Activated T-cell treated with anti-CD3 and anti-CD28 coated beads for 4 hours (primary cell): Measurements from ENCODE around the gene KCNJ14.

Experiments
- DNase-seq: peaks from one replicate; pipeline ENCODE4 v3.0.0-alpha.2; 2020

KCNJ14 gene

GRCh38 chr19:48509467-48510194, 54.3 kb downstream of the KCNJ14 start:
- no peak for DNase-seq

GRCh38 chr19:48510421-48511268, 55.3 kb downstream of the KCNJ14 start:
- peak; percentile 73 for DNase-seq

- no peak for DNase-seq
Measured at GRCh38 chr19:48511321-48511731, 56.0 kb downstream of the KCNJ14 start.

- peak; percentile 66 for DNase-seq
Measured at GRCh38 chr19:48511800-48512503, 56.6 kb downstream of the KCNJ14 start, which contains the start of gene LMTK3. Gene LMTK3 (minus strand): TSS chr19:48511835. CDS start chr19:48511576, 259 bp downstream.

- no peak for DNase-seq
Measured at GRCh38 chr19:48512504-48513288, 57.3 kb downstream of the KCNJ14 start.

GRCh38 chr19:48513289-48514122, 58.1 kb downstream of the KCNJ14 start:
- peak; percentile 63 for DNase-seq

- DNase-seq = no peak
Measured at GRCh38 chr19:48514123-48514458, 58.7 kb downstream of the KCNJ14 start.

- DNase-seq = no peak
Measured at GRCh38 chr19:48516536-48516935, 61.2 kb downstream of the KCNJ14 start.
